ENCODE results near the gene TENM3. TPM values are rescaled to one million over a fixed set of nuclear protein-coding genes. Genes with fewer than 3 reads are reported as not detected.

TENM3 gene
- total RNA-seq, 2 donors from 2014 or later = 2.0 to 2.1 TPM

GRCh38 chr4:182465979-182466378 lies 222.8 kb downstream of the TENM3 start:
- intact Hi-C loops (cut with DNase I) = no loop called here
- no peak for DNase-seq (ENCODE audit: low spot score)

DNA sequence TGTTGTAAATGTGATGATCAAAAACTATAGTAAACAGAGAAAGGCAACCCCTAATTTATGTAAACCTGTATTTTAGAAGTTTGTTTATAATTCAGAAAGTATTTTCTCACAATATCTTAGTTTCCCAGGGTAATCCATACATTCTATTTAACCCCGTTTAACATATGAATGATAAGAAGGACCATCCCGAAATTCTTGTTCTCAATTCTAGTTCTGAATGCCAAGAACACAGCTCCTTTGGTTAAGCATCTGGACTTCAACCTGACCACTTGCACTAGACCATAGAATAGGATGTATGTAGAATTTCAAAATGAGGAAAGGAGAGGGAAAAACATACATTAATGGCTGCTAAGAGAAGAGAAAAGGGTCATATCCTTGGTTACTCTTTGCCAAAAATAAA lies 227.0 kb downstream of the TENM3 start:
- intact Hi-C loops (cut with DNase I) = no loop called here
- DNase-seq (ENCODE audit: low spot score) = no peak

- intact Hi-C loops (cut with DNase I) = no loop called here
- no peak for DNase-seq (ENCODE audit: low spot score)
These were observed 232.3 kb downstream of the TENM3 start for GRCh38 chr4:182475539-182475938.

DNA sequence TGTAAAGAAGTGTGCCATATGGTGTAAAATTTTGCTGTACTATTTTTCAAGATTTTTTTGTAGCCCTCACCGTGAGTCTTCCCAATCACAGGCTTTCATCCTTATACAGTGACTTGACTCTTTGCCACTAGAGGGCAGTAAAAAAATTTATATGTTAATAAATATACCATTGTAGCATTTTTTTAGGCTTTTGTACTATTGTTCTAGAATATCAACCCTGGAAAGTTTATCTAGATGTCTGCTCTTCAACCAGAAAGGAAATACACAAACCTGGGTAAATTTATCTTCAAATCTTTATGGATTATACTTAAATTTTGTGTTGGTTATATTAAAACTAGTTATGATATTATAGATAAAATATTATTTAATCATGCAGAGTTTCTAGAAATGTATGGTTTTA lies 235.3 kb downstream of the TENM3 start:
- intact Hi-C loops (cut with DNase I) = no loop called here
- no peak for DNase-seq (ENCODE audit: low spot score)

DNA sequence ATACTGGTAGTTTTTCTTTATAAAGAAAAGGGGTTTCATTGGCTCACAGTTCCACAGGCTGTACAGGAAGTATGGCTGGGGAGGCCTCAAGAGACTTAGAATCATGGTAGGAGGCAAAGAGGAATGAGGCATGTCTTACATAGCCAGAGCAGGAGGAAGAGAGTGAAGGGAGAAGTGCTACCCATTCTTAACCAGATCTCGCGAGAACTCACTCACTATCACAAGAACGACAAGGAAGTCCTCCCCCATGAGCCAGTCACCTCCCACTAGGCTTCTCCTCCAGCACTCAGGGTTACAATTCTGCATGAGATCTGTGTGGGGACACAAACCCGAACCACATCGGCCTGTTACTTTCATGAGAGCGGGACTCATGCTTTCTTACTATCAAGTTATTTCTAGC lies 240.5 kb downstream of the TENM3 start:
- intact Hi-C loops (cut with DNase I) = no loop called here

DNA sequence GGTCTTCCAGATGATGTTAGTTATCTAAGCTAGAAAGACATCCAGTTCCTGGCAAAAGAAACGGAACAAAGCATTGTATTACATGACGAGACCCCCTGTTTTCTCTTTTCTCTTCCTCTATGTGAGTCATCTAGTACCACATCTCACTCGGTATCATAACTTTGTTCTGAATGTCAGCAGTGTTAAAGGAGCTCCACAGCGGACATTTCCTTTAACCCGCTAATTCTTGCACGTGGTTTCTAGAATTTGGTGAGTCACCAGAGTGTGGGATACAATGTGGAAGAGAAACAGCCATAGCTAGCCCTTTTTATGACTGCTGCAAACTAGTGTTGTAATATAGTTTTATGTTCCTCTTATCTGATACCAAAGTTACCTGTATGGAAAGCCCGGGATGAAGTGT lies 243.7 kb downstream of the TENM3 start:
- intact Hi-C loops (cut with DNase I) = no loop called here
- DNase-seq (ENCODE audit: low spot score) = no peak

More for the DNA sequence above, 240.5 kb downstream of the TENM3 start:
- no peak for DNase-seq (ENCODE audit: low spot score)

GRCh38 chr4:182488896-182489295 lies 245.7 kb downstream of the TENM3 start:
- no peak for DNase-seq (ENCODE audit: low spot score)
- intact Hi-C loops (cut with DNase I) = no loop called here

DNA sequence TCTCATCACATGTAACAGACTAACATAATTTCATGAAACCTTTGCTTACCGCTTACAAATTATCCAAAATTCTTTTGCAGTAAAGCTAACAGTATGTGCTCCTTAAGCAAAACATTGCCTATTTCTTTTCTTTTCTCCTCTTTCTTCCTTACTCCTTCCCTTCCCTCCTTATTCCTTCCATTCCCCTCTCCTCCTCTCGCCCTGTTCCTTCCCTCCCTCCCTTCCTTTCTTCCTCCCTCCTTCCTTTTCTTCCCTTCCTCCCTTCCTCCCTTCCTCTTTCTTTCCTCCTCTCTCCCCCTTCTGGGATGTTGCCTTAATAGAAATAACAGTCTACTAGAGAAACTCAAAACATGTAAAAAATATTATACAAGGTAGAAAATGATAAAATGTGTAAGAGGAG lies 246.4 kb downstream of the TENM3 start:
- no peak for DNase-seq (ENCODE audit: low spot score)
- intact Hi-C loops (cut with DNase I) = no loop called here

DNA sequence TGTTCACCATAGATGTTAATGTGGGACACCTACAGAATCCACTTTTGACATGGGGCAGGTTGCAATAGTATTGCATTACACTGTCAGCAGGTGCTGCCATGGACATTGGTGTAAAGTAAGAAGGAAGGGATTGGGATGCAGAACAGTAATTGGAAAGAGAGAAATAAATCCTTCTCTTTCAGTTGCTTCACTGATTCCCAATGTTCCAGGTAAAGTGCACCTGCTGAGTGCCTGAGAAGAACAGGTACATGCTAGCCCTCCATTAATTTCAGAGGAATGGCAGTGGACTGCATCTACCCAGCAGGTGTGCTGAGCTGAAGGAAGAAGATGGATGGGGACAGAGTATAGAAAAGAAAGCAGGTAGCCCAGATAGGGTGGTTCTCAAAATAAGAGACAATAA lies 248.5 kb downstream of the TENM3 start:
- intact Hi-C loops (cut with DNase I) = no loop called here
- no peak for DNase-seq (ENCODE audit: low spot score)

- intact Hi-C loops (cut with DNase I) = no loop called here
- DNase-seq (ENCODE audit: low spot score) = no peak
These were observed 249.2 kb downstream of the TENM3 start for GRCh38 chr4:182492423-182492822.

DNA sequence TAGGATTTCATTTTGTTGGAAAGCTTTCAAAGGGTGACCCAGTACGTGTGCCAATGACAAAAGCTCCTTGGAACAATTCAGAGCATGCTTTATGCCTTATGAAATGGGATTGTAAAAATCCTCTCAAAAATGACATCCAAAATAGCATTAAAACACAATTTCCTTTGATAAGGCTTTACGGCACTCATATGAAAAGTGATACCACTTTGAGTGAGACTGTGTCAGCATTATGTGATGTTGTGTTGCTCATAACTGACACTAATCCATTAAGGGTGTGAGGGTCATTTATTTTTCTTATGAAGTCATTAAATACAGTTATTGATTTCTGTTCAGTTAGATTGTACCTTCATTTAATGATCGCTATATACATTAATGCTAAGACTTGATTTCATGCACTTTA lies 250.2 kb downstream of the TENM3 start:
- no peak for DNase-seq (ENCODE audit: low spot score)
- intact Hi-C loops (cut with DNase I) = no loop called here

GRCh38 chr4:182494103-182494502 lies 250.9 kb downstream of the TENM3 start:
- intact Hi-C loops (cut with DNase I) = no loop called here
- no peak for DNase-seq (ENCODE audit: low spot score)

DNA sequence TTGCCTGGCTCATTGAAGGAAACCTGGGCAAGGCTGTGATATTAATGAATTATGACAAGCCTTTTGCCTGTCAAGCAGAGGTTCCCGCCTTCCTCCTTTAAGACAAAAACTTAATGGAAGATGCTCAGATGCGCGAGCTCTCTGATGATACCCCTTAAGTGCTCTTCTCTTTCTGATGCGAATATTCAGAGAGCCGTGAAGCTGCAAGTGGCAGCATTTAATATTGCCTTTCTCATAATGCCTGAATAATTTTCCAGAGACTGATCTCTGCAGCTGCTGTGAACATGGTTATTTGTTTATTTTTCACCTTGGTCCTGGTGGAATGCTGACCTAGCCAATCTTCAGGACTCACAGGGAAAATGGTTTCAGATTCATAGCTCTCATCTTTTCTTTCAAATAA lies 251.8 kb downstream of the TENM3 start:
- no peak for DNase-seq (ENCODE audit: low spot score)
- intact Hi-C loops (cut with DNase I) = no loop called here

DNA sequence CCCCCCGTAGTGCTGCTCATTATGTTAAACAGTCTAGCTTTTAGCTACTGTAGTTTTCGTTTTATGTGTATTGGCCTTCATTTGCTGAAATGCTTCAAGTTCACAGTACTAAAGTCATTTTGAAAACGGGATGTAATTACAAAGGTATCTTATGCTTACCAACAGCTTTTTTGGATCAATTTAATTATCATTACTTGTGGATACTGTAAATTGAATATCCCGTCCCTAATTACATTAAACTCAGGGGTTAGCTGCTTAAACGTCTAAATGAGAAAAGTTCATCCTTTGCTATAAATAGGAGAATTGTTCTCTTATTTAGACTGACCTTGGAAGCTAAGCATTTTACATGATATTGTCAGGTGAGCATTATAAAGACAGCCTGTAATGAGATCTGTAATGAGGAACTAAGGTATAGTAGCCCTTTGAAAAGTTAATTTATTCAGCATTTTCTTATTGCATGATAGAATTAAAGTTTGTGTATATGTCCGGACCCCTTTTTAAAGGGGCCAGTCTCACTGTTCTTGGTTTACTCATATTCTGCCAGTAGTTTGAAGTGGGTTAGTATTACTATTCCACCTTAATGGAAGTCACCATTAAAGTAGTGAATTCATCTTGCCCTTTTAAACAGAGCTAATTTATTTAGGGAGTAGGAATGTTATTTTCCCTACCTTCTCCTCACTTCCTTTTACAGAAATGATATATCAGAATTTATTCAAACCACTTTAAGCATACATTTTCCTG lies 252.6 kb downstream of the TENM3 start:
- no peak for DNase-seq (ENCODE audit: low spot score)
- intact Hi-C loops (cut with DNase I) = no loop called here

DNA sequence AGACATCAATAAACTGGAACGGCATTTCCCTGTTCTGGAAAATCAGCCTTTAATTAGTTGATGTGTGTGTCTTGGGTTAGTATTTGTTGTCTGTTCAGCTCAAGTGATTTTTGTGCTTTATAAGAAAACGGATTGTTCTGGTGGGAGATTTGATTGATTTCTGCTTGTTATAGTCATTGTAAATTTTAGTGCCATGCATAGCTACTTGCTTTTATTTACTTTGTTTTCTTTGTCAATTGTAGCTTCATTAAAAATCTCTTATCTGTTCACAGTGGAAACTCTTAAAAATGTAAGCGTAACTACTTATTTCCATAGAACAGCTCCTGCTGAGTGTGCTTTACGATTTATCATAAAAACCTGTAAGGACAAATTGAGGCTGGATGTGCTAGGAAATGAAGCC lies 253.2 kb downstream of the TENM3 start:
- DNase-seq (ENCODE audit: low spot score) = no peak
- intact Hi-C loops (cut with DNase I) = no loop called here

DNA sequence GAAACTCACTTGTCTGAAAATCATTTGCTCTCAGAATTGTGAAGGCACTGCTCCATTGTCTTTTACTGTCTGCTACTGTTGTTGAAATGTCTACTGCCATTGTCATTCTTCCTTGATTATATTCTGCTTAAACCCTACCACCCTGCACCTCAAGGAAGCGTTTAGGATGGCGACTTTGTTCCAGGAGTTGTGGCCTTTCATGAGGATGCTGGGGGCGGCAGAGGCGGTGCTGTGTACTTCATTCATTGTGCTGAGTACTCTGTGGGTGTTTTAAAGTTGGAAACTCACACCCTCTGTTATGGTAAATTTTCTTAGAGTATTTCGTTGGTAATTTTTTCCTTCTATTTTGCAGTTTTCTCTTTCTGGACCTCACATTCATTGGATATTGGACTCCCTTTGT lies 258.9 kb downstream of the TENM3 start:
- intact Hi-C loops (cut with DNase I) = no loop called here
- DNase-seq (ENCODE audit: low spot score) = no peak

- intact Hi-C loops (cut with DNase I) = no loop called here
- no peak for DNase-seq (ENCODE audit: low spot score)
These were observed 261.3 kb downstream of the TENM3 start for GRCh38 chr4:182504463-182504862.

- intact Hi-C loops (cut with DNase I) = no loop called here
- no peak for DNase-seq (ENCODE audit: low spot score)
These were observed 264.6 kb downstream of the TENM3 start for GRCh38 chr4:182507805-182508204.

- DNase-seq (ENCODE audit: low spot score) = no peak
- intact Hi-C loops (cut with DNase I) = no loop called here
These were observed 267.6 kb downstream of the TENM3 start for GRCh38 chr4:182510836-182511235.

GRCh38 chr4:182513587-182514291 lies 270.5 kb downstream of the TENM3 start:
- intact Hi-C loops (cut with DNase I) = no loop called here
- DNase-seq (ENCODE audit: low spot score) = no peak

- no peak for DNase-seq (ENCODE audit: low spot score)
- intact Hi-C loops (cut with DNase I) = no loop called here
These were observed 275.2 kb downstream of the TENM3 start for GRCh38 chr4:182518421-182518820.

All from posterior vena cava (tissue), 2 donors.